HepG2 (cell line): ENCODE results near the gene KIF22. TPM values are rescaled to one million over a fixed set of nuclear protein-coding genes. Genes with fewer than 3 reads are reported as not detected.

Experiments
- ARNT ChIP-seq: fragments of 450-650 bp; IDR thresholded peaks from 2 replicates; pipeline ENCODE4 v1.6.1; 2017
- EEA1 ChIP-seq: sonication (generic); formaldehyde crosslinking; IDR thresholded peaks from 2 replicates; pipeline ENCODE4 v1.5.1; 2020; ENCODE audit warnings: mild to moderate bottlenecking, missing genetic modification reagents, borderline replicate concordance
- FOXC1 ChIP-seq: sonication (generic); formaldehyde crosslinking; IDR thresholded peaks from 2 replicates; pipeline ENCODE4 v1.8.0; 2022; ENCODE audit warnings: mild to moderate bottlenecking, missing genetic modification reagents, borderline replicate concordance
- HMGA1 ChIP-seq: sonication (generic); formaldehyde crosslinking; conservative IDR thresholded peaks from 2 replicates; pipeline ENCODE4 v1.4.0; 2020; ENCODE audit warnings: missing genetic modification reagents
- ISL2 ChIP-seq: sonication (generic); formaldehyde crosslinking; IDR thresholded peaks from 2 replicates; pipeline ENCODE4 v1.5.0; 2020; ENCODE audit warnings: missing genetic modification reagents
- KAT8 ChIP-seq: IDR thresholded peaks from 2 replicates; pipeline ENCODE4 v1.6.1; 2016; ENCODE audit warnings: missing genetic modification reagents, missing compliant biosample characterization
- MAFF ChIP-seq: IDR thresholded peaks from 2 replicates; pipeline ENCODE4 v1.6.1; 2011; ENCODE audit warnings: low read depth, low read length, improper control_type of control experiment
- RFX5 ChIP-seq: IDR thresholded peaks from 2 replicates; pipeline ENCODE4 v1.6.1; 2011; ENCODE audit warnings: low read depth, low read length, improper control_type of control experiment
- ZC3H13 ChIP-seq: sonication (generic); formaldehyde crosslinking; IDR thresholded peaks from 2 replicates; pipeline ENCODE4 v1.8.1; 2023; ENCODE audit warnings: mild to moderate bottlenecking, missing genetic modification reagents, moderate library complexity
- ZFP36L1 ChIP-seq: sonication (generic); formaldehyde crosslinking; IDR thresholded peaks from 2 replicates; pipeline ENCODE4 v1.8.0; 2022; ENCODE audit warnings: mild to moderate bottlenecking, missing genetic modification reagents, moderate library complexity
- ZNF138 ChIP-seq: sonication (generic); formaldehyde crosslinking; IDR thresholded peaks from 2 replicates; pipeline ENCODE4 v1.5.0; 2020; ENCODE audit warnings: mild to moderate bottlenecking, low read depth, missing genetic modification reagents
- ZNF629 ChIP-seq: sonication (generic); formaldehyde crosslinking; conservative IDR thresholded peaks from 2 replicates; pipeline ENCODE4 v1.5.0; 2020; ENCODE audit warnings: missing genetic modification reagents
- ZNF709 ChIP-seq: sonication (generic); formaldehyde crosslinking; IDR thresholded peaks from 2 replicates; pipeline ENCODE4 v1.5.0; 2020; ENCODE audit warnings: mild to moderate bottlenecking, missing genetic modification reagents
- polyA plus RNA-seq, 8 experiments: library from polyadenylated mRNA; depleted of rRNA in 3 of 8; stranded (reverse) in 7 of 8; unstranded in 1 of 8; fragments of >200 nt; fragmentation: Illumina TruSeq in 4 of 8; extraction: Trizol in 4 of 8; gene quantifications; 2 replicates each; pipeline versions ENCODE4 v1.2.1 to v1.2.3, GENCODE V29; 2011 to 2016; ENCODE audit warnings: low read depth in 4 of 8, missing spikeins in 1 of 8, mixed read lengths in 1 of 8; ENCODE audit not compliant: insufficient read depth in 1 of 8
- total RNA-seq, 5 experiments: library from RNA; depleted of rRNA; stranded (reverse); fragments of >200 nt; fragmentation: Illumina TruSeq; extraction: Trizol; gene quantifications; 2 replicates each; pipeline ENCODE4 v1.2.3, GENCODE V29; 2016; ENCODE audit warnings: low read depth in 1 of 5
- TF ChIP-seq, protein P1 (sequence below): sonication (generic); formaldehyde crosslinking; IDR thresholded peaks from 2 replicates; pipeline ENCODE4 v1.5.0; 2020; ENCODE audit warnings: mild to moderate bottlenecking, missing genetic modification reagents
- TF ChIP-seq, protein P2 (sequence below): sonication (generic); formaldehyde crosslinking; IDR thresholded peaks from 2 replicates; pipeline ENCODE4 v1.5.0; 2020; ENCODE audit warnings: mild to moderate bottlenecking, missing genetic modification reagents, moderate library complexity
- TF ChIP-seq, protein P3 (sequence below): sonication (generic); formaldehyde crosslinking; IDR thresholded peaks from 2 replicates; pipeline ENCODE4 v1.4.0; 2020; ENCODE audit warnings: missing genetic modification reagents
- TF ChIP-seq, protein P4 (sequence below): sonication (generic); formaldehyde crosslinking; IDR thresholded peaks from 2 replicates; pipeline ENCODE4 v1.4.0; 2020; ENCODE audit warnings: mild to moderate bottlenecking, low read depth, missing genetic modification reagents
- TF ChIP-seq, protein P5 (sequence below): sonication (generic); formaldehyde crosslinking; IDR thresholded peaks from 2 replicates; pipeline ENCODE4 v1.8.0; 2022; ENCODE audit warnings: missing genetic modification reagents, low read depth, mild to moderate bottlenecking, borderline replicate concordance
- TF ChIP-seq, protein P6 (sequence below): IDR thresholded peaks from 2 replicates; pipeline ENCODE4 v1.4.0; 2020; ENCODE audit warnings: mild to moderate bottlenecking, missing genetic modification reagents

Gene KIF22
- total and polyA plus RNA-seq, 2 of the 13 experiments (the other 11 are each of a cell fraction or from before 2014, with no cell fraction given): 95.8 to 118 TPM

DNA sequence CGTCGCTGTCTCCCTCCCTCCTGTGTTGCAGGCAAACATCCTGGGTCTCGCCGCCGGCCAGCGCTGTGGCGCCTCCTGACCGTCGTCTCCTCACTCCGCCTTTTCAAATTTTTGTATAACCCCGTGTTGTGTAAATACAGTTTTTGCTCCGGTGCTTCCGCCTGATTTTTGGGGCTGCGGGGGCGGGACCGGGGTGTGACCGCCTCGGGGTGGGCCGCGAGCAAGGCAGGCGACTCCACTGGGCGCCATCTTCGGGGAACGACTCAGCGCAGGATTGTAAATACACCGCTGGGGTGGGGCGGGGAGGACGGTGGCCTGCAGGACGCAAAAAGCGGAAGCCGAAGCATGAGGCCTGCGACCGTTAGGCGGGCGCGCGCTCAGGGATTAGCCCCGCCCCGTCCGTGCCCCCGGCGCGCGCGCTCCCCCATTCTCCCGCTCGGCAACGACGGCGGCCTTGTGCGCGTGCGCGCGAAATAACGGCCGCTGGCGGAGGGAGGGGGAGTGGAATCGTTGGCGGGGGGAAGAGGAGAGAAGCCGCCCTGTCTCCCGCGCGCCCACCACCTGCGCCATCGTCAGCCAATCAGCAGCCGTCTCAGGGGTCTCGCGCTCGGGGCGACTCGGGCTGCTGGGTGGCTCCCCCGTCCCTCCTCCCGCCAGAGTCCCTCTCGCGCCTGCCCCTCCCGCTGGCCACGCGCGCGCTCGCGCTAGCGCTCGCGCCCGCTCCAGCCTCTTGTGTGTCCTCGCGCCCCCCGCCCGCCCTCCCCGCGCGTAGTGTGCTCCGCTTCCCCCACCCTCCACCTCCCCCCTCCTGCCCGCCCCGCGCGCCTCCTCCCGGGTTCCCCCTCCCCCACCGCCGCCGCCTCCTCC is 14.9 kb downstream of the KIF22 start (continued):
- TF ChIP-seq, protein P1, sequence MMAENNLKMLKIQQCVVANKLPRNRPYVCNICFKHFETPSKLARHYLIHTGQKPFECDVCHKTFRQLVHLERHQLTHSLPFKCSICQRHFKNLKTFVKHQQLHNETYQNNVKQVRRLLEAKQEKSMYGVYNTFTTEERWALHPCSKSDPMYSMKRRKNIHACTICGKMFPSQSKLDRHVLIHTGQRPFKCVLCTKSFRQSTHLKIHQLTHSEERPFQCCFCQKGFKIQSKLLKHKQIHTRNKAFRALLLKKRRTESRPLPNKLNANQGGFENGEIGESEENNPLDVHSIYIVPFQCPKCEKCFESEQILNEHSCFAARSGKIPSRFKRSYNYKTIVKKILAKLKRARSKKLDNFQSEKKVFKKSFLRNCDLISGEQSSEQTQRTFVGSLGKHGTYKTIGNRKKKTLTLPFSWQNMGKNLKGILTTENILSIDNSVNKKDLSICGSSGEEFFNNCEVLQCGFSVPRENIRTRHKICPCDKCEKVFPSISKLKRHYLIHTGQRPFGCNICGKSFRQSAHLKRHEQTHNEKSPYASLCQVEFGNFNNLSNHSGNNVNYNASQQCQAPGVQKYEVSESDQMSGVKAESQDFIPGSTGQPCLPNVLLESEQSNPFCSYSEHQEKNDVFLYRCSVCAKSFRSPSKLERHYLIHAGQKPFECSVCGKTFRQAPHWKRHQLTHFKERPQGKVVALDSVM (CRISPR knock-in tag): peak; percentile 64
- peak; percentile 64 for TF ChIP-seq ISL2 (CRISPR knock-in tag)
- peak; percentile 19; the same call in 1 of the 2 replicates for TF ChIP-seq RFX5
- peak; percentile 77; the same call in 1 of the 2 replicates for TF ChIP-seq ZNF138
- peak; percentile 97 for TF ChIP-seq KAT8
- peak; percentile 95 for TF ChIP-seq FOXC1
- no peak for TF ChIP-seq HMGA1 (CRISPR knock-in tag)
- TF ChIP-seq, protein P2, sequence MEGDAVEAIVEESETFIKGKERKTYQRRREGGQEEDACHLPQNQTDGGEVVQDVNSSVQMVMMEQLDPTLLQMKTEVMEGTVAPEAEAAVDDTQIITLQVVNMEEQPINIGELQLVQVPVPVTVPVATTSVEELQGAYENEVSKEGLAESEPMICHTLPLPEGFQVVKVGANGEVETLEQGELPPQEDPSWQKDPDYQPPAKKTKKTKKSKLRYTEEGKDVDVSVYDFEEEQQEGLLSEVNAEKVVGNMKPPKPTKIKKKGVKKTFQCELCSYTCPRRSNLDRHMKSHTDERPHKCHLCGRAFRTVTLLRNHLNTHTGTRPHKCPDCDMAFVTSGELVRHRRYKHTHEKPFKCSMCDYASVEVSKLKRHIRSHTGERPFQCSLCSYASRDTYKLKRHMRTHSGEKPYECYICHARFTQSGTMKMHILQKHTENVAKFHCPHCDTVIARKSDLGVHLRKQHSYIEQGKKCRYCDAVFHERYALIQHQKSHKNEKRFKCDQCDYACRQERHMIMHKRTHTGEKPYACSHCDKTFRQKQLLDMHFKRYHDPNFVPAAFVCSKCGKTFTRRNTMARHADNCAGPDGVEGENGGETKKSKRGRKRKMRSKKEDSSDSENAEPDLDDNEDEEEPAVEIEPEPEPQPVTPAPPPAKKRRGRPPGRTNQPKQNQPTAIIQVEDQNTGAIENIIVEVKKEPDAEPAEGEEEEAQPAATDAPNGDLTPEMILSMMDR: peak; percentile 36
- TF ChIP-seq, protein P3, sequence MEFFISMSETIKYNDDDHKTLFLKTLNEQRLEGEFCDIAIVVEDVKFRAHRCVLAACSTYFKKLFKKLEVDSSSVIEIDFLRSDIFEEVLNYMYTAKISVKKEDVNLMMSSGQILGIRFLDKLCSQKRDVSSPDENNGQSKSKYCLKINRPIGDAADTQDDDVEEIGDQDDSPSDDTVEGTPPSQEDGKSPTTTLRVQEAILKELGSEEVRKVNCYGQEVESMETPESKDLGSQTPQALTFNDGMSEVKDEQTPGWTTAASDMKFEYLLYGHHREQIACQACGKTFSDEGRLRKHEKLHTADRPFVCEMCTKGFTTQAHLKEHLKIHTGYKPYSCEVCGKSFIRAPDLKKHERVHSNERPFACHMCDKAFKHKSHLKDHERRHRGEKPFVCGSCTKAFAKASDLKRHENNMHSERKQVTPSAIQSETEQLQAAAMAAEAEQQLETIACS (CRISPR knock-in tag): peak; percentile 100
- TF ChIP-seq ZC3H13 (CRISPR knock-in tag): peak; percentile 98
- TF ChIP-seq ZNF709: peak; percentile 88; the same call in 1 of the 2 replicates
- no peak for TF ChIP-seq ARNT
- peak; percentile 97; the same call in 1 of the 2 replicates for TF ChIP-seq EEA1 (CRISPR knock-in tag)
- TF ChIP-seq, protein P4, sequence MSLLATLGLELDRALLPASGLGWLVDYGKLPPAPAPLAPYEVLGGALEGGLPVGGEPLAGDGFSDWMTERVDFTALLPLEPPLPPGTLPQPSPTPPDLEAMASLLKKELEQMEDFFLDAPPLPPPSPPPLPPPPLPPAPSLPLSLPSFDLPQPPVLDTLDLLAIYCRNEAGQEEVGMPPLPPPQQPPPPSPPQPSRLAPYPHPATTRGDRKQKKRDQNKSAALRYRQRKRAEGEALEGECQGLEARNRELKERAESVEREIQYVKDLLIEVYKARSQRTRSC (CRISPR knock-in tag): no peak
- no peak for TF ChIP-seq MAFF
- TF ChIP-seq, protein P5, sequence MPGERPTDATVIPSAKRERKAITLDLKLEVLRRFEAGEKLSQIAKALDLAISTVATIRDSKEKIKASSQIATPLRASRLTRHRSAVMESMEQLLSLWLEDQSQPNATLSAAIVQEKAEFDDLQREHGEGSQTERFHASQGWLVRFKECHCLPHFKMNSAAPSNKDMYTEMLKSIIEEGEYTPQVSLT (CRISPR knock-in tag): no peak; the same call in 1 of the 2 replicates
- peak; percentile 78; the same call in 1 of the 2 replicates for TF ChIP-seq ZFP36L1 (CRISPR knock-in tag)
- TF ChIP-seq, protein P6, sequence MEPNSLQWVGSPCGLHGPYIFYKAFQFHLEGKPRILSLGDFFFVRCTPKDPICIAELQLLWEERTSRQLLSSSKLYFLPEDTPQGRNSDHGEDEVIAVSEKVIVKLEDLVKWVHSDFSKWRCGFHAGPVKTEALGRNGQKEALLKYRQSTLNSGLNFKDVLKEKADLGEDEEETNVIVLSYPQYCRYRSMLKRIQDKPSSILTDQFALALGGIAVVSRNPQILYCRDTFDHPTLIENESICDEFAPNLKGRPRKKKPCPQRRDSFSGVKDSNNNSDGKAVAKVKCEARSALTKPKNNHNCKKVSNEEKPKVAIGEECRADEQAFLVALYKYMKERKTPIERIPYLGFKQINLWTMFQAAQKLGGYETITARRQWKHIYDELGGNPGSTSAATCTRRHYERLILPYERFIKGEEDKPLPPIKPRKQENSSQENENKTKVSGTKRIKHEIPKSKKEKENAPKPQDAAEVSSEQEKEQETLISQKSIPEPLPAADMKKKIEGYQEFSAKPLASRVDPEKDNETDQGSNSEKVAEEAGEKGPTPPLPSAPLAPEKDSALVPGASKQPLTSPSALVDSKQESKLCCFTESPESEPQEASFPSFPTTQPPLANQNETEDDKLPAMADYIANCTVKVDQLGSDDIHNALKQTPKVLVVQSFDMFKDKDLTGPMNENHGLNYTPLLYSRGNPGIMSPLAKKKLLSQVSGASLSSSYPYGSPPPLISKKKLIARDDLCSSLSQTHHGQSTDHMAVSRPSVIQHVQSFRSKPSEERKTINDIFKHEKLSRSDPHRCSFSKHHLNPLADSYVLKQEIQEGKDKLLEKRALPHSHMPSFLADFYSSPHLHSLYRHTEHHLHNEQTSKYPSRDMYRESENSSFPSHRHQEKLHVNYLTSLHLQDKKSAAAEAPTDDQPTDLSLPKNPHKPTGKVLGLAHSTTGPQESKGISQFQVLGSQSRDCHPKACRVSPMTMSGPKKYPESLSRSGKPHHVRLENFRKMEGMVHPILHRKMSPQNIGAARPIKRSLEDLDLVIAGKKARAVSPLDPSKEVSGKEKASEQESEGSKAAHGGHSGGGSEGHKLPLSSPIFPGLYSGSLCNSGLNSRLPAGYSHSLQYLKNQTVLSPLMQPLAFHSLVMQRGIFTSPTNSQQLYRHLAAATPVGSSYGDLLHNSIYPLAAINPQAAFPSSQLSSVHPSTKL (CRISPR knock-in tag): peak; percentile 85
- peak; percentile 44 for TF ChIP-seq ZNF629 (CRISPR knock-in tag)
